ENCODE results near the gene FXYD7.

The FXYD7 gene

GRCh38 chr19:35118268-35119020 is 24.6 kb upstream of the FXYD7 start:
- Mint-ChIP-seq H3K9me3 (ENCODE audit: low read depth) (no peaks in the 10 kb centered on the region), H3K27ac (no peak overlapping the region), H3K4me1 (ENCODE audit: low read depth) (peaks cover 9% of the 10 kb centered on the region), H3K27me3 (no peaks in the 10 kb centered on the region), H3K4me3 (no peak overlapping the region), H3K36me3 (no peaks in the 10 kb centered on the region)

GRCh38 chr19:35119091-35119490 is 24.0 kb upstream of the FXYD7 start:
- no peaks in the 10 kb centered on the region for H3K36me3 Mint-ChIP-seq
- no peaks in the 10 kb centered on the region for H3K27me3 Mint-ChIP-seq
- no peak overlapping the region for H3K27ac Mint-ChIP-seq

GRCh38 chr19:35119578-35120155 is 23.4 kb upstream of the FXYD7 start:
- Mint-ChIP-seq H3K4me3 (no peak overlapping the region), H3K36me3 (no peaks in the 10 kb centered on the region), H3K27me3 (no peaks in the 10 kb centered on the region), H3K4me1 (ENCODE audit: low read depth) (peaks cover 15% of the 10 kb centered on the region), H3K27ac (no peak overlapping the region), H3K9me3 (ENCODE audit: low read depth) (no peaks in the 10 kb centered on the region)

More at GRCh38 chr19:35119091-35119490, 24.0 kb upstream of the FXYD7 start:
- Mint-ChIP-seq H3K4me1 (ENCODE audit: low read depth) (peaks cover 13% of the 10 kb centered on the region), H3K9me3 (ENCODE audit: low read depth) (no peaks in the 10 kb centered on the region), H3K4me3 (no peak overlapping the region)

GRCh38 chr19:35120492-35120891 is 22.6 kb upstream of the FXYD7 start:
- Mint-ChIP-seq H3K27ac (no peak overlapping the region), H3K4me1 (ENCODE audit: low read depth) (peaks cover 14% of the 10 kb centered on the region), H3K36me3 (no peaks in the 10 kb centered on the region), H3K27me3 (no peaks in the 10 kb centered on the region), H3K4me3 (no peak overlapping the region), H3K9me3 (ENCODE audit: low read depth) (no peaks in the 10 kb centered on the region)

GRCh38 chr19:35120898-35121297 is 22.2 kb upstream of the FXYD7 start:
- no peak overlapping the region for H3K4me3 Mint-ChIP-seq
- no peaks in the 10 kb centered on the region for H3K27me3 Mint-ChIP-seq
- H3K4me1 Mint-ChIP-seq (ENCODE audit: low read depth) = peaks cover 14% of the 10 kb centered on the region
- no peak overlapping the region for H3K27ac Mint-ChIP-seq
- no peaks in the 10 kb centered on the region for H3K9me3 Mint-ChIP-seq (ENCODE audit: low read depth)
- no peaks in the 10 kb centered on the region for H3K36me3 Mint-ChIP-seq

- H3K27me3 Mint-ChIP-seq = no peaks in the 10 kb centered on the region
- H3K9me3 Mint-ChIP-seq (ENCODE audit: low read depth) = no peaks in the 10 kb centered on the region
- no peaks in the 10 kb centered on the region for H3K36me3 Mint-ChIP-seq
- peaks cover 11% of the 10 kb centered on the region for H3K4me1 Mint-ChIP-seq (ENCODE audit: low read depth)
- H3K27ac Mint-ChIP-seq = no peak overlapping the region
- no peak overlapping the region for H3K4me3 Mint-ChIP-seq
Measured at GRCh38 chr19:35122687-35123551, 20.1 kb upstream of the FXYD7 start.

GRCh38 chr19:35123573-35123972 is 19.5 kb upstream of the FXYD7 start:
- no peaks in the 10 kb centered on the region for H3K36me3 Mint-ChIP-seq
- peak overlapping the region; percentile 84 for H3K4me3 Mint-ChIP-seq
- no peak overlapping the region for H3K27ac Mint-ChIP-seq
- peaks cover 11% of the 10 kb centered on the region for H3K4me1 Mint-ChIP-seq (ENCODE audit: low read depth)
- H3K9me3 Mint-ChIP-seq (ENCODE audit: low read depth) = no peaks in the 10 kb centered on the region
- no peaks in the 10 kb centered on the region for H3K27me3 Mint-ChIP-seq

GRCh38 chr19:35124098-35125060 is 18.7 kb upstream of the FXYD7 start:
- Mint-ChIP-seq H3K9me3 (ENCODE audit: low read depth) (no peaks in the 10 kb centered on the region), H3K36me3 (no peaks in the 10 kb centered on the region), H3K4me3 (peak overlapping the region; percentile 84), H3K27ac (peak overlapping the region; percentile 67), H3K27me3 (no peaks in the 10 kb centered on the region), H3K4me1 (ENCODE audit: low read depth) (peaks cover 11% of the 10 kb centered on the region)

GRCh38 chr19:35125270-35125717 is 17.8 kb upstream of the FXYD7 start:
- Mint-ChIP-seq H3K27me3 (no peaks in the 10 kb centered on the region), H3K4me1 (ENCODE audit: low read depth) (peaks cover 11% of the 10 kb centered on the region), H3K27ac (no peak overlapping the region), H3K36me3 (no peaks in the 10 kb centered on the region), H3K9me3 (ENCODE audit: low read depth) (no peaks in the 10 kb centered on the region), H3K4me3 (peak overlapping the region; percentile 35)

- H3K4me3 Mint-ChIP-seq = peak overlapping the region; percentile 35
- H3K4me1 Mint-ChIP-seq (ENCODE audit: low read depth) = peaks cover 11% of the 10 kb centered on the region
- H3K27ac Mint-ChIP-seq = no peak overlapping the region
- no peaks in the 10 kb centered on the region for H3K9me3 Mint-ChIP-seq (ENCODE audit: low read depth)
- no peaks in the 10 kb centered on the region for H3K36me3 Mint-ChIP-seq
- no peaks in the 10 kb centered on the region for H3K27me3 Mint-ChIP-seq
Measured at GRCh38 chr19:35125749-35126623, 17.1 kb upstream of the FXYD7 start.

- no peaks in the 10 kb centered on the region for H3K36me3 Mint-ChIP-seq
- no peak overlapping the region for H3K4me3 Mint-ChIP-seq
- H3K27ac Mint-ChIP-seq = no peak overlapping the region
- H3K9me3 Mint-ChIP-seq (ENCODE audit: low read depth) = no peaks in the 10 kb centered on the region
- H3K27me3 Mint-ChIP-seq = no peaks in the 10 kb centered on the region
- peaks cover 11% of the 10 kb centered on the region for H3K4me1 Mint-ChIP-seq (ENCODE audit: low read depth)
Measured at GRCh38 chr19:35126624-35126959, 16.5 kb upstream of the FXYD7 start.

- H3K4me1 Mint-ChIP-seq (ENCODE audit: low read depth) = peaks cover 11% of the 10 kb centered on the region
- H3K4me3 Mint-ChIP-seq = no peak overlapping the region
- H3K36me3 Mint-ChIP-seq = no peaks in the 10 kb centered on the region
- no peak overlapping the region for H3K27ac Mint-ChIP-seq
- H3K9me3 Mint-ChIP-seq (ENCODE audit: low read depth) = peaks cover 6% of the 10 kb centered on the region
- H3K27me3 Mint-ChIP-seq = no peaks in the 10 kb centered on the region
Measured at GRCh38 chr19:35127871-35128270, 15.2 kb upstream of the FXYD7 start.

GRCh38 chr19:35128398-35129057 is 14.5 kb upstream of the FXYD7 start:
- H3K4me3 Mint-ChIP-seq = no peak overlapping the region
- no peak overlapping the region for H3K27ac Mint-ChIP-seq
- H3K9me3 Mint-ChIP-seq (ENCODE audit: low read depth) = peaks cover 9% of the 10 kb centered on the region
- H3K4me1 Mint-ChIP-seq (ENCODE audit: low read depth) = peaks cover 11% of the 10 kb centered on the region
- H3K27me3 Mint-ChIP-seq = no peaks in the 10 kb centered on the region
- no peaks in the 10 kb centered on the region for H3K36me3 Mint-ChIP-seq
